ENCODE measurements around the gene FAM50A.

- TF ChIP-seq TAF1 (IDR thresholded peaks at IDR 0.05; ENCODE audit: borderline replicate concordance, insufficient read depth, low read length) (no peak), POLR2AphosphoS5 (IDR thresholded peaks at IDR 0.05; ENCODE audit: low read depth, low read length) (no peak)
These were observed 38.1 kb downstream of the FAM50A start for GRCh38 chrX:154481911-154482601.
